ENCODE results near the gene MAPKAP1.

The MAPKAP1 gene

GRCh38 chr9:125532412-125532811 lies 174.6 kb downstream of the MAPKAP1 start:
- no peak for FAIRE-seq

GRCh38 chr9:125529589-125530515 lies 177.2 kb downstream of the MAPKAP1 start:
- no peak for FAIRE-seq

GRCh38 chr9:125529107-125529506 lies 177.9 kb downstream of the MAPKAP1 start:
- FAIRE-seq: no peak

- FAIRE-seq: no peak
Observed at GRCh38 chr9:125527471-125528002, 179.5 kb downstream of the MAPKAP1 start.

- no peak for FAIRE-seq
Observed at GRCh38 chr9:125525921-125526631, 180.9 kb downstream of the MAPKAP1 start.

GRCh38 chr9:125524583-125525355 lies 182.2 kb downstream of the MAPKAP1 start:
- FAIRE-seq: no peak

- FAIRE-seq: no peak
Observed at GRCh38 chr9:125523681-125524080, 183.3 kb downstream of the MAPKAP1 start.

- no peak for FAIRE-seq
Observed at GRCh38 chr9:125522328-125522725, 184.7 kb downstream of the MAPKAP1 start.

GRCh38 chr9:125521462-125522327 lies 185.3 kb downstream of the MAPKAP1 start:
- no peak for FAIRE-seq

- no peak for FAIRE-seq
Observed at GRCh38 chr9:125519734-125520133, 187.3 kb downstream of the MAPKAP1 start.

- no peak for FAIRE-seq
Observed at GRCh38 chr9:125517577-125517976, 189.4 kb downstream of the MAPKAP1 start.

GRCh38 chr9:125515983-125516940 lies 190.7 kb downstream of the MAPKAP1 start:
- FAIRE-seq: no peak

- FAIRE-seq: no peak
Observed at GRCh38 chr9:125515281-125515680, 191.7 kb downstream of the MAPKAP1 start.

GRCh38 chr9:125514468-125514867 lies 192.5 kb downstream of the MAPKAP1 start:
- no peak for FAIRE-seq

GRCh38 chr9:125513668-125514413 lies 193.2 kb downstream of the MAPKAP1 start:
- FAIRE-seq: no peak

GRCh38 chr9:125513303-125513667 lies 193.7 kb downstream of the MAPKAP1 start:
- no peak for FAIRE-seq

GRCh38 chr9:125511789-125512660 lies 195.0 kb downstream of the MAPKAP1 start:
- no peak for FAIRE-seq

- no peak for FAIRE-seq
Observed at GRCh38 chr9:125510980-125511379, 196.0 kb downstream of the MAPKAP1 start.

- no peak for FAIRE-seq
Observed at GRCh38 chr9:125509476-125509875, 197.5 kb downstream of the MAPKAP1 start.

All from islet of Langerhans (tissue), 1 donor.